GM12892 (cell line): ENCODE data around the gene PSENEN.

Experiments used
- DNase-seq: peaks from one replicate; pipeline ENCODE4 v3.0.0; 2011; ENCODE audit not compliant: insufficient read length
- FAIRE-seq: peaks from 2 replicates; lab custom pipeline; 2011; peaks lifted over from hg19 to GRCh38; lab: Jason Lieb, UNC
- POLR2A ChIP-seq: IDR thresholded peaks from 2 replicates; pipeline ENCODE4 v1.6.1; 2011; ENCODE audit warnings: low read depth, low read length, control low read depth
- POLR2AphosphoS5 ChIP-seq: IDR thresholded peaks from 2 replicates; pipeline ENCODE4 v1.6.1; 2011; ENCODE audit warnings: low read depth, low read length, control low read depth
- TAF1 ChIP-seq: IDR thresholded peaks from 2 replicates; pipeline ENCODE4 v1.6.1; 2011; ENCODE audit warnings: low read depth, mild to moderate bottlenecking, control low read depth, low read length, borderline replicate concordance

Gene PSENEN

DNA sequence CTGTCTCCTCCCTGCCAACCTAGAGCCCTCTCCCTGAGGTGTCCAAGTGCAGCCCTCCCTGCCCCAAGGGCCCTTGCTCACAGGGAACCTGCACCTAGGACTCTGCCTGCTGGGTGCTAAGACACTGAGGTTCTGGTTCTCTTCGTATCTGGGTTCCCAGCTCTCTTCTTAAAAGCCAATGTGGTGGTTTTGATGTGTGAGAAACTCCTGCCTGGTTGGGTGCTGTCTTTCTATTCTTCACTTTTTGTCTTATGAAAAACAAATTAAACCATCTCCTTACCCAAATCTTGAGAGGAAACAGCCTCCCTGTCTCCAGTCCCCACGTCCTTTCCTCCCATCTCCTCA is 32.0 kb upstream of the PSENEN start:
- FAIRE-seq (no peak), DNase-seq (no peak)
- no peak for TF ChIP-seq POLR2A
- TF ChIP-seq TAF1, result no peak
- no peak for TF ChIP-seq POLR2AphosphoS5

DNA sequence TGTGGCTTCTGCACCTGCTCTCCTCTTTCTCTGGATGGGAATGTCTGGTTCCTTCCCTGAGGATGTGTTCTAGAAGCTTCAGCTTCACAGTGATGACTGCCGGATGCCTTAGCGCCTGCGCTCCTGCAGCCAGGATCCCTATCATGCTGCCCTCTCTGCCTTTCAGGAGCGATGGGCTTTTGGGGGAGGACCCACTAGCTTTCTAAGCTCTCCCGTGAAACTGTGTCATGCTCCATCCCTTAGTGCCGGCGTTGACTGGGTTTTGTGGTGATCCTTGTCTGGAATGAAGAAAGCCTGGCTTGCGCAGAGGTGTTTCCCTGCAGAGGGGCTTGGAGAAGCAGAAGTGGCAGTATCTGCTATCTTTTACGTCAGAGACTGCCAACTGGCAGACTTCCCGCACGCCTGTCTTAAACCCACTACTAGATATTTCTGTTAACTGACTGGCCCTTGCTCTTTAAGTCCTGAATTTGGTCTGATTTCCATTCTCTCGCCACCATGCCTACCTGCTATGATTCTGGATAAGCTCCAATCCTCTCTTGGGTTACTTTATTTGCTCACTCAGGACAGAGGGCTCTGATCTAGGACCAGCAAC is 31.5 kb upstream of the PSENEN start:
- peak; percentile 84 for FAIRE-seq
- no peak for TF ChIP-seq POLR2AphosphoS5
- no peak for TF ChIP-seq POLR2A
- TF ChIP-seq TAF1, result no peak
- no peak for DNase-seq

DNA sequence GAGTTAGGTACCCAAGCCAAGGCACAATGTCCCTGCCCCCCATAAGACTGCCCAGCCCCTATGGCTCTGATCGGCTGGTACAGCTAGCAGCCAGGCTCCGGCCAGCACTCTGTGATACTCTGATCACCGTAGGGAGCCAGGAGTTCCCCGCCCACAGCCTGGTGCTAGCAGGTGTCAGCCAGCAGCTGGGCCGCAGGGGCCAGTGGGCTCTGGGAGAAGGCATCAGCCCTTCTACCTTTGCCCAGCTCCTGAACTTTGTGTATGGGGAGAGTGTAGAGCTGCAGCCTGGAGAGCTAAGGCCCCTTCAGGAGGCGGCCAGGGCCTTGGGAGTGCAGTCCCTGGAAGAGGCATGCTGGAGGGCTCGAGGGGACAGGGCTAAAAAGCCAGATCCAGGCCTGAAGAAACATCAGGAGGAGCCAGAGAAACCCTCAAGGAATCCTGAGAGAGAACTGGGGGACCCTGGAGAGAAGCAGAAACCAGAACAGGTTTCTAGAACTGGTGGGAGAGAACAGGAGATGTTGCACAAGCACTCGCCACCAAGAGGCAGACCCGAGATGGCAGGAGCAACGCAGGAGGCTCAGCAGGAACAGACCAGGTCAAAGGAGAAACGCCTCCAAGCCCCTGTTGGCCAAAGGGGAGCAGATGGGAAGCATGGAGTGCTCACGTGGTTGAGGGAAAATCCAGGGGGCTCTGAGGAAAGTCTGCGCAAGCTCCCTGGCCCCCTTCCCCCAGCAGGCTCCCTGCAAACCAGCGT is 30.7 kb upstream of the PSENEN start:
- FAIRE-seq, result peak; percentile 83
- DNase-seq, result no peak
- peak; percentile 48; the same call in 1 of the 2 replicates for TF ChIP-seq POLR2A
- no peak for TF ChIP-seq POLR2AphosphoS5
- TF ChIP-seq TAF1, result no peak

DNA sequence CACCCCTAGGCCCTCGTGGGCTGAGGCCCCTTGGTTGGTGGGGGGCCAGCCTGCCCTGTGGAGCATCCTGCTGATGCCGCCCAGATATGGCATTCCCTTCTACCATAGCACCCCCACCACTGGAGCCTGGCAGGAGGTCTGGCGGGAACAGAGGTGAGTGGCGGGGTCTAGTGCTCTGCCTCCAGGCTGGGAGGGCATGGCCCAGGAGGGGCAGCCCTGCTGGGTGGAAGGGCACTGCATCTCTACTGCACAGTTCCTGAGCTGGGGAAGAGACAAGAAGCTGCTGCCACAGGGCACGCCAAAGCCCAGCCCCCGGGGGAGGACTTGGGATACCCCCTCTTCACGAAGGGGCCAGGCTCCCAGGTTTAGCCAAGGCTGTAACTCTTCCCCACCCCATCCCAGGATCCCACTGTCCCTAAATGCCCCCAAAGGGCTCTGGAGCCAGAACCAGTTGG is 30.1 kb upstream of the PSENEN start:
- no peak for FAIRE-seq
- TF ChIP-seq POLR2A, result no peak
- no peak; the same call in none of the 2 replicates for TF ChIP-seq POLR2AphosphoS5
- TF ChIP-seq TAF1, result no peak
- DNase-seq, result no peak

DNA sequence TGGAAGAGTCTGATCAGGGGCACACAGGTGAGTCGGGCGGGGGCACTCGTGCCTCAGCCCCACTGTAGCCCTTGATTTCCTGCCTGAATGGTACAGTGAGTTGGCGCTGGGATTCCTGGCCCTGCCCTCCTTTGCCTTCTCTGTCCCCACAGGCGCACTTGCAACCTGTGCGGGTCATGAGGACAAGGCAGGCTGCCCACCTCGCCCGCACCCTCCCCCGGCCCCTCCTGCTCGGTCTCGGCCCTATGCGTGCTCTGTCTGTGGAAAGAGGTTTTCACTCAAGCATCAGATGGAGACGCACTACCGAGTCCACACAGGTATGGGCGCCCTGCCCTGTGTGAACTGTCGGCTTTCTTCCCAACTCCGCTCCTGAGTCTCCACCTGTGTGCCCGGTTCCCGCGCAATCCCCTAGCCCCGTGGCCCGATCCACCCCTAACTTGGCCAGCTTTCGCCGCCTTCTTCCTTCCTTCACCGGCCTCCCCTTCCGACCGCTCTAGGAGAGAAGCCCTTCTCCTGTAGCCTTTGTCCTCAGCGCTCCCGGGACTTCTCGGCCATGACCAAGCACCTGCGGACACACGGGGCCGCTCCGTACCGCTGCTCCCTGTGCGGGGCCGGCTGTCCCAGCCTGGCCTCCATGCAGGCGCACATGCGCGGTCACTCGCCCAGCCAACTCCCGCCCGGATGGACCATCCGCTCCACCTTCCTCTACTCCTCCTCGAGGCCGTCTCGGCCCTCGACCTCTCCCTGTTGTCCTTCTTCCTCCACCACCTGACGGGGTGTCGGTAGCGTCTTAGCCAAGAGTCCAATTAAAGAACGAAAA is 29.3 kb upstream of the PSENEN start:
- FAIRE-seq (peak; percentile 42), DNase-seq (no peak)
- no peak for TF ChIP-seq TAF1
- TF ChIP-seq POLR2A, result peak; percentile 34
- TF ChIP-seq POLR2AphosphoS5, result no peak

DNA sequence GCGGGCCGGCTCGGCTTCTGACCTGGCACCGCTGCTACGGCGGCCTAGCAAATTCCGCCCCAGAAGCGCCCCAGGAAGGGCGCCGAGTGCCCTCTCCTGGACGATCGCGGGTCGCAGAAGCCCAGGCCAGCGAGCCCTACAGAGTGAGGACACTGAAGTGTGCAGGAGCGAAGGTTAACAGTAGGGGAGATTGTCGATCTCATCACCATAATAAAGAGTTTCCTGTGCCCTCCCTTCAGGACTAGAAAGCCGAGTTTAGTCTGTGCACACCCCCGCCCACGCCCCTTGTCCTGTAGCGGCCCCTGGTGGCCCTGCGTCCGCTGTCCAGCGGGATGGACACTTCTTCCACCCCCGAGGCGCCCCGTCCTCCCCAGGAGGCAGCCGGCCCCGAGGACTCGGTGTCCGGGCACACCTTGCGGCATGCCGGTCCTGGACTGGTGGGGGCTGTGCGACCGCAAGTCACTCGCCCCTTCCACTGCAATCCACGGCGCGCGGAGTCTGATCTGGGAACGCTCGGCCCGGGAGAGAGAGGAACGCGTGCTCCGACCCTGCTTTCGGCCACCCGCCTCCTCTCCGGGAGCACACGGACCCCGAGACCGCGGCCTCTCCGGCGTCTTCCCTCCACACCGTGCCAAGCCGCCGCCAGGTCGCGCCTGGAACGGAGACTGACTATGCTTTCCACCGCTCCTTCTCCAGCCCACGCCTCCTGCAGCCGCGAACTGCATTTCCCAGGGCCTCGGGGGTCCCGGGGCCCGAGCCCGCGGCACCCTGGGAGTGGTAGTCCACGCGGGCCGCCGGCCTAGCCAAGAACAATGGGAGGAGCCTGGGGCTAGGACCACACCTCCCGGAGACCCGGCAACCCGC is 28.4 kb upstream of the PSENEN start:
- DNase-seq (peak; percentile 69), FAIRE-seq (peak; percentile 98)
- peak; percentile 70; the same call in 1 of the 2 replicates for TF ChIP-seq POLR2A
- TF ChIP-seq POLR2AphosphoS5, result peak; percentile 66; the same call in 1 of the 2 replicates
- TF ChIP-seq TAF1, result 0 out of 2 replicates have a peak, but pooled peaks have one; percentile 18

DNA sequence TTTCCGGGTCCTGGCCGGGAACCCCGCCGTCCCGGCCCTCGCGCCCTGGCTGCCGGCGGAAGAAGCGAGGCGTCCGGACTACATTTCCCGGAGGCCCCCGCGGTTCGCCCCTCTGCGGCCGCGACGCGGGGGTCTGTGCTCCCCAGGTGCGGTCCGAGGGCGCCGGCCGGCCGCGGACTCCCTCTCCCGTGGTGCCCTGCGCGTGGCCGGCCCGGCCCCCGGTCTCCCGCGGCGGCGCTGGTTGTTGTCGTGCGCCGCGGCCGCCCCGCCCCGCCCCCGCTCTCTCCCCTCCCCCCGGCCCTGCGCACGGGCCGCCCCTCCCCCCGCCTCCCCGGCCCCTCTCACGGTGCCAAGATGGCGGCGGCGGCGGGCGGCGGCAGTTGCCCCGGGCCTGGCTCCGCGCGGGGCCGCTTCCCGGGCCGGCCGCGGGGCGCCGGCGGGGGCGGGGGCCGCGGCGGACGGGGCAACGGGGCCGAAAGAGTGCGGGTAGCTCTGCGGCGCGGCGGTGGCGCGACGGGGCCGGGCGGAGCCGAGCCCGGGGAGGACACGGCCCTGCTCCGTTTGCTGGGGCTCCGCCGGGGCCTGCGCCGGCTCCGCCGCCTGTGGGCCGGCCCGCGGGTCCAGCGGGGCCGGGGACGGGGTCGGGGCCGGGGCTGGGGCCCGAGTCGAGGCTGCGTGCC is 27.6 kb upstream of the PSENEN start, which contains the start of gene KMT2B:
TSS of gene KMT2B (plus strand) at position 339 of the 680 bp plus-strand sequence. CDS start at position 355, 16 bp downstream.
- no peak for FAIRE-seq
- TF ChIP-seq TAF1 (no peak), POLR2AphosphoS5 (no peak), POLR2A (peak; percentile 38; the same call in 1 of the 2 replicates)
- peak; percentile 99 for DNase-seq

DNA sequence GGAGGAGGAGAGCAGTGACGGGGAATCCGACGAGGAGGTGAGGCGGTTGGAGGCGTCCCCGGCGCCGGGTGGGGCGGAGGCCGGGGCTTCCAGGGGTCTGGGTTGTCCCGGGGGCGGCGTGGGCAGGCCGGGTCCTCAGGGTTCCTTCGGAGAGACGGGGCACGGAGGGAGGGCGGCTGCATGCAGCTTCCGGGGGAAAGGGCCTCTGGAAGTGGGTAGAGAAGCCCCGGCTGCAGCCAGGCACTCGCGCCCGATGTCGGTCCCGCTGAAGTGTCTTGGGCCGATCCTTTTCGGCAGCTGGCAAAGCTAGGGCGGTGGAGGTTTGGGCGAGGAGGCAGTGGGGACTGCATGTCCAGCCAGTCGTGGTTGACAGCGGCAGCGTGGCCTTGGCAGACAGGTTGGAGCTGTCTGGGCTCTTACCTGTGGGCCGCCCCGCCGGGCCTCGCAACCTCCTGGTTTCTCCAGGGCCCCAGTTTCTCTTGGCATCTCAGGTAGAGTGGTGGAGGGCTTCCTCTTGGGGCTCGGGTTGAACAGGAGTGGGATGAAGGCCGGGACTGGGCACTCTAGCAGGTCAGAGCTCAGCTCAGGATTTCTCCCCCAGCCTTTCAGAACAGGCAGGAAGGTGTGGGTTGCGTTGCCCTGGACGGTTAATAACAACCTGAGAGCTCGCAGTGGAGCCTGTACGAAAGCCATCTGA is 27.0 kb upstream of the PSENEN start:
- DNase-seq (peak; percentile 65), FAIRE-seq (peak; percentile 66)

DNA sequence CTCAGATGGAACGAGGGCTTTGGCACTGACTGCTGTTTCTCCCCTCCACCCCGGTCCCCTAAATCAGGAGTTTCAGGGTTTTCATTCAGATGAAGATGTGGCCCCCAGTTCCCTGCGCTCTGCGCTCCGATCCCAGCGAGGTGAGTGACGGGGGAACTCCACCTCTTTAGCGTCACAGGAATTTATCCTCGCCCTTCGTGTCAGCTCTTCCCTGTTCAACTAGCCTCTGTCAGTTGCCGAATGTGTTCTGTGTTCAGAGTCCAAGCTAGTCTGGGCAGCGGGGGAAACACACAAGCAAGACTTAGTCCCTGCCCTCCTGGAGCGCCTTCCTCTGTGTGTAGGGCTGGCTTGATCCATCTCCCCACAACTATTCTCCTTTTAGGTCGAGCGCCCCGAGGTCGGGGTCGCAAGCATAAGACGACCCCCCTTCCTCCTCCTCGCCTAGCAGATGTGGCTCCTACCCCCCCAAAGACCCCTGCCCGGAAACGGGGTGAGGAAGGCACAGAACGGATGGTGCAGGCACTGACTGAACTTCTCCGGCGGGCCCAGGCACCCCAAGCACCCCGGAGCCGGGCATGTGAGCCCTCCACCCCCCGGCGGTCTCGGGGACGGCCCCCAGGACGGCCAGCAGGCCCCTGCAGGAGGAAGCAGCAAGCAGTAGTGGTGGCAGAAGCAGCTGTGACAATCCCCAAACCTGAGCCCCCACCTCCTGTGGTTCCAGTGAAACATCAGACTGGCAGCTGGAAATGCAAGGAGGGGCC is 25.9 kb upstream of the PSENEN start:
- no peak for TF ChIP-seq POLR2AphosphoS5
- TF ChIP-seq POLR2A, result no peak; the same call in 1 of the 2 replicates
- FAIRE-seq, result no peak
- no peak for DNase-seq

More for the DNA sequence above, 27.0 kb upstream of the PSENEN start:
- TF ChIP-seq POLR2AphosphoS5 (peak; percentile 67; the same call in 1 of the 2 replicates), TAF1 (0 out of 2 replicates have a peak, but pooled peaks have one; percentile 11), POLR2A (peak; percentile 16; the same call in 1 of the 2 replicates)
